ENCODE measurements around the gene HBE1.

HBE1 gene

DNA sequence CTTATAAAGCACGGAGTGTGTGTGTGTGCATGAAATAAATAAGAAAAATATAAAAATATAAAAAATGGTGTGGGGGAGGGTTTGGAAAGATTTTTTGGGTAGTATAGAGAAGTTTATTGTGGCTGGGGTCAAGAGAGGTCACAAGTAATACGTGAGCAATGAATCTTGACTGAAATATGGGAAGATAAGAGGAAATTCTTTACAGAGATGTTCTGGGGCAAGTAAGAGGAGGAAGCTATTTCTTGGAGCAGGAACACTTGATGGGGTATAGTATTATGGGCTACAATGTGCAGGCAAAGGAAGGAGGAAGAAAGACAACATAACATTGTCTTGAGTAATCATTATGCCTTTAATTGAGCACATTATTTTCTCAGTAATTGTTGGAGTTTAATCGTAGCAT is 37.6 kb downstream of the HBE1 start:
- DNase-seq: no peak

DNA sequence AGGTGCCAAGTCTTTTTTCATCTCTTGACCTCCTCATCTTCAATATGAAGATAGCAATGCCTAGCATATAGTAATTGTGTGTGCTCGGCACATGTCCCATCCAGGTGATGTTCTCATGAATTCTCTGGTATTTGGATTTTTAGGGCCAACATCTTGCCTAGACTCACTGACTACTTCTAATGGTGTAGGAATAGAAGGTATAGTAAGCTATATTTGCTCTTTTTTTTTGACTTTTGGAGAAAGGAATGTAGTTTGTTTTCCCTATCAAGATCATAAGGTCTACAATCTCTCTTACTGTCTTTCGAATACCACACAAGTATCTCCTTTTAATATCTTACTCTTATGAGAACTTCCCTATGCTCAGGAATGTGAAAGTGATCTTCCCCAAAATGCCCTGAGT is 38.6 kb downstream of the HBE1 start:
- DNase-seq: no peak

DNA sequence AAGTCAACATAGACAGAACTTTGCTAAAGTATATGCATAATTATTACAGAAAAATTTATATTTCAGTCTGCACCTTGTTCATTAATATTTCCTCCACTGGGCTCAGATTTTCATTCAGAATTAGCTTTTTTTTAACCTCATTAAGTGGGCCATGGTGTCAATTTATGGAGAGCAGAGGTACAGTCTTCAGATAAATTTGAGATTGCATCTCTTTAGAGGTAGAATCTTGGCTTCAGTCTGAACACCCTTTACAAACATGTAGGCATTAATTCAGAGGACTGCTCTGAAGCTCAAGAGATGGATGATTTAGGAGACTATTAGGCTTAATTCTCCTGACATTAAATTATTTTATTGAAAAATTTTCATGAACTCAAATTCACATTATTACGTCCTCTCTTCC is 39.5 kb downstream of the HBE1 start:
- no peak for DNase-seq

DNA sequence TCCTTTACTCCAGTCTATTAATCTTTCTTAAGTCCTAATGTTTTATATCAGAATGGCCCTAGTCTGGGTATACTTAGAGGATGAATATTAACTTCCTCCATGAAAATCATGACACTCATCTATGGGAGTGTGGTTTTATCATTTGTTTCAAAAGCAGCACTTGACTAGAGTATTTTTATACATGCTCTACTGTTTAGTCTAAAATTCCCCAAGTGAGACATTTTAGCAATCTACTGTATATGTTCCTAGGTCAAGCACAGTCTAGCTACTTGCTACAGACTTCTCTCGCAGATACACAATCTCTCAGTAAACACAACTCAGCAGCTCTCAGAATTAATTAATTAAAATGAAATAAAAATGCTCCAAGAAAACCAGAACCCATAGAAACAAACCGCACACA is 39.9 kb downstream of the HBE1 start:
- no peak for DNase-seq

DNA sequence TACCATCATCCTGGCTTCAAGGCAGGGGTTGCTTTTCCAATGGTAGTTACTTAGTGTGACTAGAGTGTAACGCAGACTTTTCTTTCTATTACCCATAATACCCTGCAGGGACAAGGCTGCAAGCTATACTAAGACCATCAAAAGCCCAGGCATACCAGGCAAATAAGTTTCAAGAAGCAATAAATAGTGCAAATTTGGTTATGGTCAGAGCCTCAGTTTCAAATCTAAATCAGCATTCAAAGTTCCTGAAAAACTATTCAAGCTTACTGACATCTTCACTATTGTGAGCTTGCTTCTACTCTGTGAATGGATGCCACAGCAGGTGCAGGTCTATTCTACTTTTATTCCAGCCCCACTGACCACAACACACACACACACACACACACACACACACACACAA is 40.4 kb downstream of the HBE1 start:
- DNase-seq: no peak

- no peak for DNase-seq
Observed at GRCh38 chr11:5228124-5228523, 41.6 kb downstream of the HBE1 start.

- DNase-seq: no peak
Observed at GRCh38 chr11:5227681-5228080, 42.1 kb downstream of the HBE1 start.

GRCh38 chr11:5226732-5227310 is 42.9 kb downstream of the HBE1 start, which contains the start of gene HBB:
Gene HBB, minus strand, starts transcription at chr11:5227071. Its CDS starts 50 bp downstream, at chr11:5227021.
- no peak for DNase-seq

DNA sequence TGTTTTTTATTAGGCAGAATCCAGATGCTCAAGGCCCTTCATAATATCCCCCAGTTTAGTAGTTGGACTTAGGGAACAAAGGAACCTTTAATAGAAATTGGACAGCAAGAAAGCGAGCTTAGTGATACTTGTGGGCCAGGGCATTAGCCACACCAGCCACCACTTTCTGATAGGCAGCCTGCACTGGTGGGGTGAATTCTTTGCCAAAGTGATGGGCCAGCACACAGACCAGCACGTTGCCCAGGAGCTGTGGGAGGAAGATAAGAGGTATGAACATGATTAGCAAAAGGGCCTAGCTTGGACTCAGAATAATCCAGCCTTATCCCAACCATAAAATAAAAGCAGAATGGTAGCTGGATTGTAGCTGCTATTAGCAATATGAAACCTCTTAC is 44.3 kb downstream of the HBE1 start:
- no peak for DNase-seq

- no peak for DNase-seq
Observed at GRCh38 chr11:5224538-5225479, 44.9 kb downstream of the HBE1 start.

- DNase-seq: no peak
Observed at GRCh38 chr11:5223686-5224085, 46.1 kb downstream of the HBE1 start.

- DNase-seq: no peak
Observed at GRCh38 chr11:5223146-5223545, 46.6 kb downstream of the HBE1 start.
